Thoracic aorta (tissue), 2 donors: ENCODE data around the gene PKDCC. TPM values are rescaled to one million over a fixed set of nuclear protein-coding genes. Genes with fewer than 3 reads are reported as not detected.

Source experiments
- ATAC-seq: fragments of 150-250 bp; one replicate; pipeline ENCODE4 v1.8.0; 2017; ENCODE audit warnings: low read depth; ENCODE audit not compliant: insufficient number of reproducible peaks, low FRiP score
- DNase-seq: peaks from one replicate; pipeline ENCODE4 v3.0.0-alpha.2; 2020; ENCODE audit warnings: low spot score
- H3K27ac ChIP-seq, 2 donors: fragments of 200-600 bp; sonication (generic); 1 replicate in 1 of 2; 2 replicates in 1 of 2; pipeline ENCODE4 v1.5.1; 2016; ENCODE audit warnings: mild to moderate bottlenecking in 2 of 2, moderate library complexity in 2 of 2
- H3K27me3 ChIP-seq: fragments of 200-600 bp; sonication (generic); replicated peaks from 2 replicates; pipeline ENCODE4 v1.6.0; 2016; ENCODE audit warnings: mild to moderate bottlenecking; ENCODE audit not compliant: insufficient read depth
- H3K36me3 ChIP-seq: fragments of 200-600 bp; sonication (generic); one replicate; pipeline ENCODE4 v1.5.1; 2016
- H3K4me1 ChIP-seq, 2 donors: fragments of 200-600 bp; sonication (generic); 1 replicate in 1 of 2; 2 replicates in 1 of 2; pipeline versions ENCODE4 v1.5.1 to v1.6.0; 2016; ENCODE audit warnings: low read depth in 2 of 2, mild to moderate bottlenecking in 1 of 2; ENCODE audit not compliant: control insufficient read depth in 1 of 2
- H3K4me3 ChIP-seq: fragments of 200-600 bp; sonication (generic); 2 replicates; pipeline ENCODE4 v1.5.1; 2016; ENCODE audit warnings: mild to moderate bottlenecking
- H3K9me3 ChIP-seq: fragments of 200-600 bp; sonication (generic); 2 replicates; pipeline ENCODE4 v1.5.1; 2016
- total RNA-seq, 2 donors: library from RNA; depleted of rRNA; stranded (reverse); fragments of >200 nt; gene quantifications; one replicate each; pipeline versions ENCODE4 v1.1.0 to v1.2.3, GENCODE V29; 2016
- TF ChIP-seq, protein P1 (sequence below): fragments of 200-600 bp; sonication (generic); IDR thresholded peaks from one replicate; pipeline ENCODE4 v1.5.1; 2019; ENCODE audit warnings: antibody characterized with exemption

PKDCC gene
- total RNA-seq, 2 donors from 2014 or later, result 75.8 to 225 TPM

GRCh38 chr2:42053791-42054701 lies 6.2 kb downstream of the PKDCC start:
- DNase-seq (peak; percentile 47), ATAC-seq (peak; percentile 83)
- peak overlapping the region; percentile 96 to 98 for H3K27ac ChIP-seq
- H3K27me3 ChIP-seq, result no peaks in the 10 kb centered on the region
- peaks cover 22 to 70% of the 10 kb centered on the region in 2 donors for H3K4me1 ChIP-seq
- H3K4me3 ChIP-seq, result peak overlapping the region; percentile 91
- peaks cover 38% of the 10 kb centered on the region for H3K36me3 ChIP-seq
- H3K9me3 ChIP-seq, result no peaks in the 10 kb centered on the region
- TF ChIP-seq, protein P1, sequence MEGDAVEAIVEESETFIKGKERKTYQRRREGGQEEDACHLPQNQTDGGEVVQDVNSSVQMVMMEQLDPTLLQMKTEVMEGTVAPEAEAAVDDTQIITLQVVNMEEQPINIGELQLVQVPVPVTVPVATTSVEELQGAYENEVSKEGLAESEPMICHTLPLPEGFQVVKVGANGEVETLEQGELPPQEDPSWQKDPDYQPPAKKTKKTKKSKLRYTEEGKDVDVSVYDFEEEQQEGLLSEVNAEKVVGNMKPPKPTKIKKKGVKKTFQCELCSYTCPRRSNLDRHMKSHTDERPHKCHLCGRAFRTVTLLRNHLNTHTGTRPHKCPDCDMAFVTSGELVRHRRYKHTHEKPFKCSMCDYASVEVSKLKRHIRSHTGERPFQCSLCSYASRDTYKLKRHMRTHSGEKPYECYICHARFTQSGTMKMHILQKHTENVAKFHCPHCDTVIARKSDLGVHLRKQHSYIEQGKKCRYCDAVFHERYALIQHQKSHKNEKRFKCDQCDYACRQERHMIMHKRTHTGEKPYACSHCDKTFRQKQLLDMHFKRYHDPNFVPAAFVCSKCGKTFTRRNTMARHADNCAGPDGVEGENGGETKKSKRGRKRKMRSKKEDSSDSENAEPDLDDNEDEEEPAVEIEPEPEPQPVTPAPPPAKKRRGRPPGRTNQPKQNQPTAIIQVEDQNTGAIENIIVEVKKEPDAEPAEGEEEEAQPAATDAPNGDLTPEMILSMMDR, result no peak

DNA sequence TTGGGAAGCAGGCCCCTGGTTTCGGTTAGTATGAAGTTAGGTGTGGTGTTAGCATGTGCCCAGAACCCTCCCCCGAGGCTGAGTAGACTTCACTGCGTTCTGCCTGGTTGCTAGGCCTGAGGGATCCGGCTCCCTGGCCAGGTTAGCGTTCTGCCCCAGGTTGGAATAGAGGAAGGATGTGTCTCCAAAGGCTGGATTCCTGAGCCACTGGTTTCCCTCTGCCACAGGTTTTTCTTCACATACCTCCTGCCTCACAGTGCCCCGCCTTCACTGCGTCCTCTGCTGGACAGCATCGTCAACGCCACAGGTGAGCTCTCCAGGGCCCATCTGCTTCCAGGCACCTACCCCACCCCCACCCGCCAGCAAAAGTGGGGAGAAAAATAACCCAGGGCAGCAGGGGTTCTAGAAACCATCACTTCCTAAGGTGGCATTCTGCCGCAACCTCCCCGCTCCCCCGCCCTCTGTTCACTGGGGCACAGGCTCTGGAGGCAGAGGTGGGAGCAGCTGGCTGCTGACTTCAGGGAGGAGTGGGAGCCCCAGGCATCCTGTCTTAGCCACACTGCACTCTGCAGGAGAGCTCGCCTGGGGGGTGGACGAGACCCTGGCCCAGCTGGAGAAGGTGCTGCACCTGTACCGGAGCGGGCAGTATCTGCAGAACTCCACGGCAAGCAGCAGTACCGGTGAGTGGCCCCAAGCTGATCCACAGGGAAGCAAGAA lies 7.1 kb downstream of the PKDCC start:
- Histone ChIP-seq H3K4me1 (peaks cover 25 to 78% of the 10 kb centered on the region in 2 donors), H3K36me3 (peaks cover 40% of the 10 kb centered on the region), H3K27ac (peak overlapping the region; percentile 96 to 98), H3K9me3 (no peaks in the 10 kb centered on the region), H3K4me3 (peak overlapping the region; percentile 12), H3K27me3 (no peaks in the 10 kb centered on the region)
- TF ChIP-seq, protein P1, result no peak
- DNase-seq (no peak), ATAC-seq (no peak)

DNA sequence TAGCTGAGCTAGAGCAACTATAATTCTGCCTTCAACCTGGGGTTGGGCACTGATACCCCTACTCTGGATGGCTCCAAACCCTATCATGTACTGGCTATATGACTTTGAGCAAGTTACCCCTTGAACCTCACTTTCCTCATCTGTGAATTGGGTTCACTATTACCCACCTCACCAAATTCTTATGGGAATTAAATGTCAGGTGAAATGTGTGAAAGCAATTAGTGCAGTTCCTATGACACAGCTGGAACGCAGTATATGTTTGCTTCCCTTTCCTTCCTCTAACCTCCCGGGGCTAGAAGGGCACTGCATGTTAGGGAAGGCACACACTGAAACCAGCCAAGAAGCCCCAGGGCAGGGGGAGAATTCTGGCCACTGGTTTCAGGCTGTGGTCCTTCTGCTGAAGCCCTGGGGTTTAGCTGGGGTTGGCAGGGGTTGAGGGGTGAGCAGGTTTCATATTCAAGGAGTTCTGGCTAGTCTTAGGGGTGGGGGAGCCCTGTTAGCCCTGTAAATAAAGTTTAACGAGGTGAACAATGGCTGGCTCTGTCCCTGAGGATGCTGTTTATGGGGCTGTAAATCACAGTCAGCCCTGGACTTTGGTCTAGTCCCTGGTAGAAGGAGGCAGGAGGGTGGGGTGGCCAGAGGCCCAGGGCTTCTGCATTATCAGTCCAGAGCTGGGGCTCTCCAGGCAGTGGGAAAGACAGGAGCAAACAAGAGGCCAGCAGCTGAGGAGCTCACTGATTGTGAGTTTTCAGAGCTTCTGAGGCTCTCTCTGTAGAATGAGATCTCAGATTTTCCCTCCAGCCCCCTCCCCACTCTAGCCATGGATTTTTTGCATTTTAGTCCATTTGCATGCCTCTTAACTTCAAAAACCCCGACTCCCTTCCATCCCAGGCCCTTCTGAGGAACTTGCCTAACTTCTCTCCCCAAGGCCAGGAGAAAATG lies 8.0 kb downstream of the PKDCC start:
- TF ChIP-seq, protein P1, result no peak
- Histone ChIP-seq H3K4me3 (no peak overlapping the region), H3K27me3 (no peaks in the 10 kb centered on the region), H3K36me3 (peaks cover 40% of the 10 kb centered on the region), H3K4me1 (peaks cover 35 to 82% of the 10 kb centered on the region in 2 donors), H3K27ac (peak overlapping the region; percentile 96 to 98), H3K9me3 (no peaks in the 10 kb centered on the region)
- DNase-seq (no peak), ATAC-seq (no peak)

GRCh38 chr2:42057159-42057901 lies 9.5 kb downstream of the PKDCC start:
- no peak for DNase-seq
- peak overlapping the region; percentile 96 to 98 for H3K27ac ChIP-seq
- H3K4me1 ChIP-seq, result peaks cover 39 to 83% of the 10 kb centered on the region in 2 donors
- TF ChIP-seq, protein P1, result no peak
- no peaks in the 10 kb centered on the region for H3K27me3 ChIP-seq
- no peak for ATAC-seq
- H3K4me3 ChIP-seq, result no peak overlapping the region
- H3K36me3 ChIP-seq, result peaks cover 40% of the 10 kb centered on the region
- H3K9me3 ChIP-seq, result no peaks in the 10 kb centered on the region
